ENCODE results near the gene ANKRD33B. TPM values are rescaled to one million over a fixed set of nuclear protein-coding genes. Genes with fewer than 3 reads are reported as not detected.

Gene ANKRD33B
- total RNA-seq, 6 donors from 2014 or later: 3.1 to 10.5 (median 7.9) TPM

DNA sequence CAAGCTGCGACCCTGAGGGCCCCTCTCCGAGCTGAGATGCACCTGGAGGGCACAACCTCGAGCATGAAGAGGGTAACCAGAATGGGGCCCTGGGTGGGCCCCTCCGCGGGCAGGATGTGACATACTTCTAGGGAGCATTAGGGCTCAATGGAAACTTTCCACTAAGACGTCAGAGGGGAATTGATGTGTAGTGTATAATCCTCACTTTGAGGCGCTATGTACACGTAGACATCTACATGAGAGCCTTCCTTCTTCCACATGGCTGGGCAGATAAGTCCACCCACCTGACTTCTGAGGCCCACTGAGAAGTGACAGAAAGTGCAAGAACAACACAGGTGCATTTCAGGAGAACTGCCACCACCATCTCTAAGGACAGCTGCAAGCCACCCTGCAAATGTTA lies 136.1 kb downstream of the ANKRD33B start:
- no peak overlapping the region for H3K27ac ChIP-seq
- no peaks in the 10 kb centered on the region for H3K36me3 ChIP-seq
- DNase-seq (peak in 1 of 2 donors; percentile 46), ATAC-seq (ENCODE audit: low FRiP score in 2 of 2) (no peak)
- no peaks in the 10 kb centered on the region for H3K27me3 ChIP-seq
- H3K4me3 ChIP-seq: no peak overlapping the region
- 77 to 91% methylated on average over 8 of the region's 8 CpGs for whole genome bisulfite sequencing, 2 donors
- peaks cover 20 to 31% (median 25%) of the 10 kb centered on the region in 4 donors for H3K4me1 ChIP-seq
- H3K9me3 ChIP-seq: no peaks in the 10 kb centered on the region
- TF ChIP-seq, protein P1, sequence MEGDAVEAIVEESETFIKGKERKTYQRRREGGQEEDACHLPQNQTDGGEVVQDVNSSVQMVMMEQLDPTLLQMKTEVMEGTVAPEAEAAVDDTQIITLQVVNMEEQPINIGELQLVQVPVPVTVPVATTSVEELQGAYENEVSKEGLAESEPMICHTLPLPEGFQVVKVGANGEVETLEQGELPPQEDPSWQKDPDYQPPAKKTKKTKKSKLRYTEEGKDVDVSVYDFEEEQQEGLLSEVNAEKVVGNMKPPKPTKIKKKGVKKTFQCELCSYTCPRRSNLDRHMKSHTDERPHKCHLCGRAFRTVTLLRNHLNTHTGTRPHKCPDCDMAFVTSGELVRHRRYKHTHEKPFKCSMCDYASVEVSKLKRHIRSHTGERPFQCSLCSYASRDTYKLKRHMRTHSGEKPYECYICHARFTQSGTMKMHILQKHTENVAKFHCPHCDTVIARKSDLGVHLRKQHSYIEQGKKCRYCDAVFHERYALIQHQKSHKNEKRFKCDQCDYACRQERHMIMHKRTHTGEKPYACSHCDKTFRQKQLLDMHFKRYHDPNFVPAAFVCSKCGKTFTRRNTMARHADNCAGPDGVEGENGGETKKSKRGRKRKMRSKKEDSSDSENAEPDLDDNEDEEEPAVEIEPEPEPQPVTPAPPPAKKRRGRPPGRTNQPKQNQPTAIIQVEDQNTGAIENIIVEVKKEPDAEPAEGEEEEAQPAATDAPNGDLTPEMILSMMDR (IDR thresholded peaks at IDR 0.05): no peak
- TF ChIP-seq POLR2AphosphoS5 (IDR thresholded peaks at IDR 0.05) (no peak), POLR2A (IDR thresholded peaks at IDR 0.05) (no peak), EP300 (IDR thresholded peaks at IDR 0.05) (no peak)

DNA sequence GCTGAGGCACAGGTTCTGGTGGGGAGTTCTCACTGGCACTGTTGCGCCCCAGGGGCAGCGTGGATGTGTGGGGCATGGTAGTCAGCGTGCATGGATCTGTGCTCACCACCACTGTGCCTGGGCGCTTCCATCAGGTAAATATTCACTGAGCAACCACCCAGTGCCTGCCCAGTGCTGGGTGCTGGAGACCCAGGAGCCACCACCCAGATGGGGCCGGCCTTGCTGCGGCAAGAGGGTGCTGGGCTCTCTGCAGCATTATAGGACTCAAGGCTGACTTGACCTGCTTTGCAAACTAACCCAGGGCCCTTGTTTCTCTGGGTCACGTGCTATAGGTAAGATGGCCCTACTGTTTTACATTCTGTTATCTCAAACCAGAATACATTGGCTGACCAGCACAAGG lies 136.6 kb downstream of the ANKRD33B start:
- Histone ChIP-seq H3K27ac (no peak overlapping the region), H3K27me3 (no peaks in the 10 kb centered on the region), H3K9me3 (no peaks in the 10 kb centered on the region), H3K4me3 (no peak overlapping the region), H3K36me3 (no peaks in the 10 kb centered on the region), H3K4me1 (peaks cover 18 to 31% (median 23%) of the 10 kb centered on the region in 4 donors)
- TF ChIP-seq EP300 (IDR thresholded peaks at IDR 0.05): no peak
- no peak for TF ChIP-seq POLR2AphosphoS5 (IDR thresholded peaks at IDR 0.05)
- TF ChIP-seq POLR2A (IDR thresholded peaks at IDR 0.05): no peak
- TF ChIP-seq, protein P1 (IDR thresholded peaks at IDR 0.05): no peak
- peak in 1 of 2 donors; percentile 52 for DNase-seq
- 92 to 100% methylated on average over 4 to 7 of the region's 7 CpGs for WGBS, 2 donors
- no peak for ATAC-seq (ENCODE audit: low FRiP score in 2 of 2)

DNA sequence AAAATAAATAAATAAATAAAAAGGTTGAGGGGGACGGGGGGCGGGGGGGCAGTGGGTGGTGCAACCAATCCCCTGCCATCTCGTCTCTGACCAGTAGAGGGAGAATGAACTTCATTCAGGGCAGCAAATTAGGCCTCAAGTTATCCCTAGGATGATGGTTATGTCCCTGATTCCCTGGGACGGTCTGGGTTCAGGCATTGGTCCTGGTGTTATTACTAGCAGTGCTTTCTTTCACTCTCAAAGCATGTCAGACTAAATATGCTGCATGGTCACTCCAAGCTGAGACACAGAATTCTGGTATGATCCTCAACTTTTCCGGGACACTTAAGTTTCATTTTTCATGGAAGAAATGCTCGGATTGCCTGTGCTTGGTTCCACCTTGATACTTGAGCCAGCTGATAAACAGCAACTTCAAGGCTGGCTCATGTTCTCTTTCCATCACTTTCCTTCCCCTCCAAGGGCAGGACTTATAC lies 137.7 kb downstream of the ANKRD33B start:
- no peak overlapping the region for H3K4me3 ChIP-seq
- H3K27me3 ChIP-seq: no peaks in the 10 kb centered on the region
- TF ChIP-seq, protein P1 (IDR thresholded peaks at IDR 0.05): peak in 4 of 6 experiments; percentile 29 to 70 (median 48)
- TF ChIP-seq POLR2AphosphoS5 (IDR thresholded peaks at IDR 0.05): no peak
- DNase-seq (no peak), ATAC-seq (ENCODE audit: low FRiP score in 2 of 2) (peak in 1 of 2 donors; percentile 58)
- peaks cover 18 to 27% (median 22%) of the 10 kb centered on the region in 4 donors for H3K4me1 ChIP-seq
- H3K9me3 ChIP-seq: no peaks in the 10 kb centered on the region
- 50 to 63% methylated on average over 6 of the region's 6 CpGs for WGBS, 2 donors
- H3K27ac ChIP-seq: no peak overlapping the region
- H3K36me3 ChIP-seq: no peaks in the 10 kb centered on the region

DNA sequence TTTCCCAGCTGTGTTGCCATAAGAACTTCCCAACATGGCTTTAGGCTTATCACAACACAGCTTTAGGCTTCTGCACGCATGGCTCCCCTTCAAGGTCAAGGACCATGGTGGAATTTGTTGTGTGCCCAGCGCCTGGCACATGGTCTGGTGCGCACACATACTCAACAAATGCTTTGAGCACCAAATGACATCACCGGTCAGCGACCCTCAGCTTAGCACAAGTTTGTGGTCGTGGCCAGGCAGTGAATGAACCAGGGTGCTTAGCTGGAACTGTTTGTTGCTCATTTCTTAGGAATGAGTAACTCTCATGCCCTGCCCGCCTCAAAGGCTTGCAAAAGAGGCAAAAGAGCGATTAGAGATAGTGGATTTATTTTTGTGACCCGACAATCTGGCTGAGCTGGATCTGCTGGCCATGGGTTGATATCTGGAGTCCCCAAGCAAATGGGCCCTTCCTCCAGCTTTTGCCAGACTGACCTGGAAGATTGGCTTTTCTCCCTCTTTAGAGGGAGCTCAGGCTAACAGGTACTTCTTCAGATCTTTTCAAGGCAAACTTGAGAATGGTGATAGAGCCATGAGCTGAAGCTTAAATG lies 138.3 kb downstream of the ANKRD33B start:
- 86 to 91% methylated on average over 9 of the region's 9 CpGs for whole genome bisulfite sequencing, 2 donors
- H3K27me3 ChIP-seq: no peaks in the 10 kb centered on the region
- H3K4me3 ChIP-seq: no peak overlapping the region
- DNase-seq (peak in 1 of 2 donors; percentile 31), ATAC-seq (ENCODE audit: low FRiP score in 2 of 2) (no peak)
- no peaks in the 10 kb centered on the region for H3K9me3 ChIP-seq
- TF ChIP-seq POLR2AphosphoS5 (IDR thresholded peaks at IDR 0.05): no peak
- TF ChIP-seq, protein P1 (IDR thresholded peaks at IDR 0.05): no peak
- no peaks in the 10 kb centered on the region for H3K36me3 ChIP-seq
- peaks cover 18 to 27% (median 22%) of the 10 kb centered on the region in 4 donors for H3K4me1 ChIP-seq
- no peak overlapping the region for H3K27ac ChIP-seq

DNA sequence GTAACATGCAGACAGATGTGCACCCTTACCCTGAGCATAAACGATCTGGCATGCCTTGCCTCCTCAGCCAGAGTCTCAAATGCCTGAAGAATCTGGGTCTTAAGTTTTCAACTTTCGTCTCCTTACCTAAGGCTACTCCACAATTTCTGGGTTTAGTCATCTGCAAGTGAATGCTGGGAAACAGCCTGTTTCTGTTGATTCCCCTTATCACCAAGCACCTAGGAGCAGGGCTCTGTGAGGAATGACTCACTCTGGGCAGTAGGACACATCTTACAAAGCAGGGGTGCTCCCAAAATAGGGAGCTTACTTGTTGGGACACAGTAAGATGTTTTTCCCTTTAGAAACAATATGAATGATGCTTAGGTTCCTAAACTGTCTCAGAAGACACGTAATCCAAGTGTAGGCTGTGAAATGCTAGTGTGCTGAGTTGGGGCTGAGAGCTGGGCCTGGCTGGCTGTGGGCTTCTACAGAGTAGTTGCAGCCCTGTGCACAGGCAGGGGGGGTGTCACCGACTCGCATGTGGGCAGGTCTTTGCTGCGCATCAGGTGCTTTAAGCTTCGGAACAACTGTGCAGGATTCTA lies 139.1 kb downstream of the ANKRD33B start:
- WGBS, 2 donors: 84 to 86% methylated on average over 7 of the region's 7 CpGs
- peak in 1 of 2 donors; percentile 16 for DNase-seq
- no peak for ATAC-seq (ENCODE audit: low FRiP score in 2 of 2)
- H3K27me3 ChIP-seq: no peaks in the 10 kb centered on the region
- H3K4me3 ChIP-seq: no peak overlapping the region
- TF ChIP-seq POLR2A (IDR thresholded peaks at IDR 0.05): no peak
- TF ChIP-seq POLR2AphosphoS5 (IDR thresholded peaks at IDR 0.05): no peak
- TF ChIP-seq, protein P1 (IDR thresholded peaks at IDR 0.05): no peak
- TF ChIP-seq EP300 (IDR thresholded peaks at IDR 0.05): no peak
- H3K9me3 ChIP-seq: no peaks in the 10 kb centered on the region
- peaks cover 18 to 27% (median 22%) of the 10 kb centered on the region in 4 donors for H3K4me1 ChIP-seq
- H3K27ac ChIP-seq: no peak overlapping the region
- H3K36me3 ChIP-seq: no peaks in the 10 kb centered on the region

Measured in upper lobe of left lung (tissue), 6 donors.